ENCODE measurements around the gene PDE9A. TPM values are rescaled to one million over a fixed set of nuclear protein-coding genes. Genes with fewer than 3 reads are reported as not detected.
"Not testable (repeated sequence)": the region's sequence is repeated elsewhere in the genome, so short reads cannot be mapped to it uniquely, and the experiment has no call there.

PDE9A gene
- total and polyA plus RNA-seq, 2 donors (not counting 1 experiment from before 2014, with no cell fraction given) = 0.34 to 5.8 TPM

DNA sequence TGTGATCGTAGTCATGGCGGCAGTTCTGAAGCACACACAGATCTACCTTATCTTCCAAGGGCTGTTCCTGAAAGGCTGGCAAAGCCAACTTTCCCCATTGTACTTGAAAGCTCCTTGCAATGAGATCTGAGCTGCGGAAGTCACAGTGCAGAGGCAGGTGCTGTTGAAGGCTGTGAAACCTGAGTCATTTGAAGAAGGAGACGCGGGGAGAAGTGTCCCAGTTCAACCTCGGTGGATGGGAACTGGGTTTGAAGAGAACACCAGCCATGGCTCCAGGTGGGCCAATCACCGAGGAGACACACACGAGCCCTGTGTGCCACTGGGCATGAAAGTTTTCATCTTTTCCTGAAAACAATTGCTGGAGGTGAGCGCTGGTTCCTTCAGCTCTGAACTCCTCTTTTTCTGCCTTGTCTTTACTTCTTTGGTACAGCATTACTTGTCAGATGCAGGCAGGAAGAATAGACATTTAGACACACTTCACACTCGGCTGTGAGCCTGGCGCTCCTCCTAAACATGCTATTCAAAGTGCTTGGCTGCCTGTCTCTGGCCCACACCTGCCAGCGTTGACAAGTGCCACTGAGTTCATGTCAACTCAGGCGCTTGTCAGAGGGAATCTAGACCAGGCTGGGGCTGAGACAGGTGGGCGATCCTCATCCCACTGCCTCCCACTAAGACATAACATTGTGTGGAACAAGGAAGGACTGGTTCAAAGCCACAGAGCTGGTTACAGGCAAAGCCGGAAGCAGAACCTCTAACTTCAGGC lies 25.7 kb upstream of the PDE9A start:
- no peak overlapping the region for H3K4me3 Mint-ChIP-seq
- 92% methylated on average over 14 of the region's 15 CpGs for WGBS (ENCODE audit: insufficient coverage)
- Histone ChIP-seq H3K27ac (ENCODE audit: low read length in 2 of 2) (no peak overlapping the region), H3K9me3 (ENCODE audit: control extremely low read depth in 1 of 3, control insufficient read depth in 2 of 3, insufficient read depth in 1 of 3, low read length in 2 of 3) (no peaks in the 10 kb centered on the region), H3K4me2 (replicated peaks; ENCODE audit: low read depth, low read length, poor library complexity, severe bottlenecking) (no peak overlapping the region), H3K4me1 (ENCODE audit: control insufficient read depth in 2 of 2, insufficient read depth in 2 of 2, low read length in 2 of 2) (peaks cover 0 to 3% of the 10 kb centered on the region in 2 donors), H3K9ac (ENCODE audit: low read length) (no peak overlapping the region), H3K36me3 (replicated peaks in 1 of 2; ENCODE audit: control extremely low read depth in 1 of 2, control insufficient read depth in 1 of 2, extremely low read depth in 1 of 2, insufficient read depth in 2 of 2, low read length in 1 of 2) (no peaks in the 10 kb centered on the region), H3K79me2 (ENCODE audit: control insufficient read depth, insufficient read depth, low read length) (no peaks in the 10 kb centered on the region), H2AFZ (ENCODE audit: insufficient read depth, low read depth, low read length, poor library complexity, severe bottlenecking) (no peak overlapping the region), H3K4me3 (ENCODE audit: control extremely low read depth in 1 of 5, extremely low read depth in 1 of 5, insufficient read depth in 1 of 5, low read depth in 2 of 5, low read length in 4 of 5) (no peak overlapping the region), H4K20me1 (ENCODE audit: control insufficient read depth, insufficient read depth, low read length, poor library complexity, severe bottlenecking) (no peaks in the 10 kb centered on the region), H3K27me3 (replicated peaks in 1 of 4; ENCODE audit: control extremely low read depth in 1 of 4, control insufficient read depth in 3 of 4, insufficient read depth in 4 of 4, low read length in 3 of 4) (peaks cover 0 to 10% (median 0%) of the 10 kb centered on the region in 4 experiments)
- intact Hi-C loops (cut with micrococcal nuclease) = no loop called here
- POLR2A ChIA-PET = no interaction called here
- H3K4me1 Mint-ChIP-seq = no peaks in the 10 kb centered on the region
- ATAC-seq (ENCODE audit: low read depth) = no peak
- CTCF ChIA-PET = no interaction called here
- TF ChIP-seq EZH2 (IDR thresholded peaks at IDR 0.05; ENCODE audit: borderline replicate concordance, insufficient read depth, low read depth, low read length, poor library complexity, severe bottlenecking) = no peak
- TF ChIP-seq, protein P1, sequence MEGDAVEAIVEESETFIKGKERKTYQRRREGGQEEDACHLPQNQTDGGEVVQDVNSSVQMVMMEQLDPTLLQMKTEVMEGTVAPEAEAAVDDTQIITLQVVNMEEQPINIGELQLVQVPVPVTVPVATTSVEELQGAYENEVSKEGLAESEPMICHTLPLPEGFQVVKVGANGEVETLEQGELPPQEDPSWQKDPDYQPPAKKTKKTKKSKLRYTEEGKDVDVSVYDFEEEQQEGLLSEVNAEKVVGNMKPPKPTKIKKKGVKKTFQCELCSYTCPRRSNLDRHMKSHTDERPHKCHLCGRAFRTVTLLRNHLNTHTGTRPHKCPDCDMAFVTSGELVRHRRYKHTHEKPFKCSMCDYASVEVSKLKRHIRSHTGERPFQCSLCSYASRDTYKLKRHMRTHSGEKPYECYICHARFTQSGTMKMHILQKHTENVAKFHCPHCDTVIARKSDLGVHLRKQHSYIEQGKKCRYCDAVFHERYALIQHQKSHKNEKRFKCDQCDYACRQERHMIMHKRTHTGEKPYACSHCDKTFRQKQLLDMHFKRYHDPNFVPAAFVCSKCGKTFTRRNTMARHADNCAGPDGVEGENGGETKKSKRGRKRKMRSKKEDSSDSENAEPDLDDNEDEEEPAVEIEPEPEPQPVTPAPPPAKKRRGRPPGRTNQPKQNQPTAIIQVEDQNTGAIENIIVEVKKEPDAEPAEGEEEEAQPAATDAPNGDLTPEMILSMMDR (IDR thresholded peaks at IDR 0.05) = no peak
- DNase-seq = no peak
- no peak overlapping the region for H3K27ac Mint-ChIP-seq
- no peaks in the 10 kb centered on the region for H3K9me3 Mint-ChIP-seq (ENCODE audit: insufficient read depth)
- H3K27me3 Mint-ChIP-seq = peaks cover 19% of the 10 kb centered on the region

DNA sequence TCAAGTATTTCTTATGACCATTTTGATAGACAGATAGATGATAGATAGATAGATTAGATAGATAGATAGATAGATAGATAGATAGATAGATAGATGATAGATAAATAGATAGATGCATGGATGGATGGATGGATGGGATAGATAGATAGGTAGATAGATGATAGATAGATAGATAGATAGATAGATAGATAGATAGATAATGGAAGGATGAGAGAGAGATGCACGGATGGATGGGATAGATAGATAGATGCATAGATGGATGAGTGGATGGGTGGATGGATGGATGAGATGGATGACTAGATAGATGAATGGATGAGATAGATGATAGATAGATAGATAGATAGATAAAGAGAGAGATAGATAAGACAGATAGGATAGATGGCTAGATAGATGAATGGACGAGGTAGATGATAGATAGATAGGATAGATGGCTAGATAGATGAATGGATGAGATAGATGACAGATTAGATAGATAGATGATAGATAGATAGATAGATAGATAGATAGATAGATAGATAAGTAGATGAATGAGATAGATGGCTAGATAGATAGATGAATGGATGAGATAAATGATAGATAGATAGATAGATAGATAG lies 24.9 kb upstream of the PDE9A start:
- peaks cover 19% of the 10 kb centered on the region for H3K27me3 Mint-ChIP-seq

More for the DNA sequence above, 24.9 kb upstream of the PDE9A start:
- H3K9me3 Mint-ChIP-seq (ENCODE audit: insufficient read depth); H3K9ac ChIP-seq (ENCODE audit: low read length); H3K36me3 ChIP-seq (replicated peaks in 1 of 2; ENCODE audit: control extremely low read depth in 1 of 2, control insufficient read depth in 1 of 2, extremely low read depth in 1 of 2, insufficient read depth in 2 of 2, low read length in 1 of 2); ATAC-seq (ENCODE audit: low read depth); DNase-seq; H3K4me1 ChIP-seq (ENCODE audit: control insufficient read depth in 2 of 2, insufficient read depth in 2 of 2, low read length in 2 of 2); H3K27ac ChIP-seq (ENCODE audit: low read length in 2 of 2); H4K20me1 ChIP-seq (ENCODE audit: control insufficient read depth, insufficient read depth, low read length, poor library complexity, severe bottlenecking); H2AFZ ChIP-seq (ENCODE audit: insufficient read depth, low read depth, low read length, poor library complexity, severe bottlenecking); H3K79me2 ChIP-seq (ENCODE audit: control insufficient read depth, insufficient read depth, low read length); H3K4me2 ChIP-seq (replicated peaks; ENCODE audit: low read depth, low read length, poor library complexity, severe bottlenecking); H3K4me1 Mint-ChIP-seq; POLR2A ChIA-PET; H3K4me3 Mint-ChIP-seq; H3K4me3 ChIP-seq (ENCODE audit: control extremely low read depth in 1 of 5, extremely low read depth in 1 of 5, insufficient read depth in 1 of 5, low read depth in 2 of 5, low read length in 4 of 5); H3K27ac Mint-ChIP-seq; intact Hi-C loops (cut with micrococcal nuclease); CTCF ChIA-PET; H3K9me3 ChIP-seq (ENCODE audit: control extremely low read depth in 1 of 3, control insufficient read depth in 2 of 3, insufficient read depth in 1 of 3, low read length in 2 of 3): not testable (repeated sequence)
- peaks cover 0 to 10% (median 0%) of the 10 kb centered on the region in 4 experiments for H3K27me3 ChIP-seq (replicated peaks in 1 of 4; ENCODE audit: control extremely low read depth in 1 of 4, control insufficient read depth in 3 of 4, insufficient read depth in 4 of 4, low read length in 3 of 4)
- WGBS (ENCODE audit: insufficient coverage) = 93% methylated on average over 1 of the region's 2 CpGs
